LNCAP (cell line): Measurements from ENCODE around the gene PTP4A2.

ENCODE experiments used
- CTCF ChIP-seq: fragments of 450-650 bp; IDR thresholded peaks from 2 replicates; pipeline ENCODE4 v1.5.1; 2017; ENCODE audit warnings: mild to moderate bottlenecking

PTP4A2 gene

GRCh38 chr1:31920956-31921355 lies 17.2 kb downstream of the PTP4A2 start:
- no peak for TF ChIP-seq CTCF

- TF ChIP-seq CTCF, result no peak
These were observed 18.6 kb downstream of the PTP4A2 start for GRCh38 chr1:31919591-31919990.

- no peak for TF ChIP-seq CTCF
These were observed 22.7 kb downstream of the PTP4A2 start for GRCh38 chr1:31915438-31915837.

- TF ChIP-seq CTCF, result no peak
These were observed 24.2 kb downstream of the PTP4A2 start for GRCh38 chr1:31913968-31914367.

- no peak for TF ChIP-seq CTCF
These were observed 25.3 kb downstream of the PTP4A2 start for GRCh38 chr1:31912839-31913239.

GRCh38 chr1:31911994-31912780 lies 26.0 kb downstream of the PTP4A2 start:
- TF ChIP-seq CTCF, result no peak

- TF ChIP-seq CTCF, result no peak
These were observed 27.2 kb downstream of the PTP4A2 start for GRCh38 chr1:31910933-31911332.

- TF ChIP-seq CTCF, result no peak
These were observed 28.5 kb downstream of the PTP4A2 start for GRCh38 chr1:31909691-31910090.
